Parathyroid adenoma (tissue), 2 donors: Measurements from ENCODE around the gene GLOD4.
"Not testable (repeated sequence)": the region's sequence is repeated elsewhere in the genome, so short reads cannot be mapped to it uniquely, and the experiment has no call there.

ENCODE experiments used
- H2AFZ ChIP-seq: fragments of 300-600 bp; sonication (generic); one replicate; pipeline ENCODE4 v1.7.0; 2017; ENCODE audit warnings: antibody characterized with exemption, mild to moderate bottlenecking
- H3K27ac ChIP-seq: fragments of 300-600 bp; sonication (generic); one replicate; pipeline ENCODE4 v1.7.0; 2017
- H3K27me3 ChIP-seq: fragments of 300-600 bp; sonication (generic); one replicate; pipeline ENCODE4 v1.7.0; 2017; ENCODE audit warnings: low read length; ENCODE audit not compliant: control insufficient read depth, insufficient read depth
- H3K36me3 ChIP-seq: fragments of 300-600 bp; sonication (generic); one replicate; pipeline ENCODE4 v1.7.0; 2017; ENCODE audit warnings: low read length; ENCODE audit not compliant: control insufficient read depth, insufficient read depth
- H3K4me1 ChIP-seq: fragments of 300-600 bp; sonication (generic); one replicate; pipeline ENCODE4 v1.7.0; 2017; ENCODE audit warnings: control low read depth
- H3K4me2 ChIP-seq: fragments of 300-600 bp; sonication (generic); one replicate; pipeline ENCODE4 v1.7.0; 2017; ENCODE audit warnings: low read length
- H3K4me3 ChIP-seq: fragments of 300-600 bp; sonication (generic); one replicate; pipeline ENCODE4 v1.7.0; 2017; ENCODE audit warnings: low read depth, low read length
- H3K79me2 ChIP-seq: fragments of 300-600 bp; sonication (generic); one replicate; pipeline ENCODE4 v1.7.0; 2017; ENCODE audit warnings: control low read depth
- H3K9ac ChIP-seq: fragments of 300-600 bp; sonication (generic); one replicate; pipeline ENCODE4 v1.7.0; 2017; ENCODE audit warnings: mild to moderate bottlenecking
- H3K9me3 ChIP-seq: fragments of 300-600 bp; sonication (generic); one replicate; pipeline ENCODE4 v1.7.0; 2017; ENCODE audit warnings: low read length; ENCODE audit not compliant: control insufficient read depth
- TF ChIP-seq, protein P1 (sequence below): fragments of 300-600 bp; sonication (generic); IDR thresholded peaks from one replicate; pipeline ENCODE4 v1.7.0; 2017; ENCODE audit warnings: antibody characterized with exemption, mild to moderate bottlenecking
- donor health status: primary hyperparathyroidism.

GLOD4 gene

DNA sequence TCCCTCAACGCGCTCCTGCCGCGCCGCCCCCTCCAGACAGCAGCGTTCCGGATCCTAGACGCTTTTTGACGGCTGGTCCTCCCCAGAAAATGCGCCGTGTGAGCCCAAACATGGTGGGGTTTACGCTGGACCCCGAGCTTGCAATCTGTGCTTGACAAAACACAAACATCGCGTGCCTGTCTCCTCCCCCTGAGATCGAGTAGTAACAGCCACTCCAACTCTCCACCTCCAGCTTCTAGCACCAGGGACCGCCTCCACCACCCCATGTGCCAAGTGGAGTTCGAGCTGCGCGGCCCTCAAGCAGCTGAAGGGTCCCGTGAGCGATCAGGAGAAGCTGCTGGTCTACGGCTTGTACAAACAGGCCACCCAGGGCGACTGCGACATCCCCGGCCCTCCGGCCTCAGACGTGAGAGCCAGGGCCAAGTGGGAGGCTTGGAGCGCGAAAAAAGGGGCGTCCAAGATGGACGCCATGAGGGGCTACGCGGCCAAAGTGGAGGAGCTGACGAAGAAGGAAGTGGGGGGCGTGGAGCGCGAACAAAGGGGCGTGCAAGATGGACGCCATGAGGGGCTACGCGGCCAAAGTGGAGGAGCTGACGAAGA is 29.4 kb downstream of the GLOD4 start:
- Histone ChIP-seq H3K9ac (peak overlapping the region; percentile 59), H3K4me1 (peaks cover 5% of the 10 kb centered on the region), H3K27ac (peak overlapping the region; percentile 18), H3K4me2 (peak overlapping the region; percentile 99), H3K36me3 (no peaks in the 10 kb centered on the region), H3K9me3 (no peaks in the 10 kb centered on the region), H3K4me3 (peak overlapping the region; percentile 73), H3K27me3 (no peaks in the 10 kb centered on the region), H2AFZ (peak overlapping the region; percentile 97), H3K79me2 (peaks cover 4% of the 10 kb centered on the region)
- TF ChIP-seq, protein P1, sequence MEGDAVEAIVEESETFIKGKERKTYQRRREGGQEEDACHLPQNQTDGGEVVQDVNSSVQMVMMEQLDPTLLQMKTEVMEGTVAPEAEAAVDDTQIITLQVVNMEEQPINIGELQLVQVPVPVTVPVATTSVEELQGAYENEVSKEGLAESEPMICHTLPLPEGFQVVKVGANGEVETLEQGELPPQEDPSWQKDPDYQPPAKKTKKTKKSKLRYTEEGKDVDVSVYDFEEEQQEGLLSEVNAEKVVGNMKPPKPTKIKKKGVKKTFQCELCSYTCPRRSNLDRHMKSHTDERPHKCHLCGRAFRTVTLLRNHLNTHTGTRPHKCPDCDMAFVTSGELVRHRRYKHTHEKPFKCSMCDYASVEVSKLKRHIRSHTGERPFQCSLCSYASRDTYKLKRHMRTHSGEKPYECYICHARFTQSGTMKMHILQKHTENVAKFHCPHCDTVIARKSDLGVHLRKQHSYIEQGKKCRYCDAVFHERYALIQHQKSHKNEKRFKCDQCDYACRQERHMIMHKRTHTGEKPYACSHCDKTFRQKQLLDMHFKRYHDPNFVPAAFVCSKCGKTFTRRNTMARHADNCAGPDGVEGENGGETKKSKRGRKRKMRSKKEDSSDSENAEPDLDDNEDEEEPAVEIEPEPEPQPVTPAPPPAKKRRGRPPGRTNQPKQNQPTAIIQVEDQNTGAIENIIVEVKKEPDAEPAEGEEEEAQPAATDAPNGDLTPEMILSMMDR: no peak

DNA sequence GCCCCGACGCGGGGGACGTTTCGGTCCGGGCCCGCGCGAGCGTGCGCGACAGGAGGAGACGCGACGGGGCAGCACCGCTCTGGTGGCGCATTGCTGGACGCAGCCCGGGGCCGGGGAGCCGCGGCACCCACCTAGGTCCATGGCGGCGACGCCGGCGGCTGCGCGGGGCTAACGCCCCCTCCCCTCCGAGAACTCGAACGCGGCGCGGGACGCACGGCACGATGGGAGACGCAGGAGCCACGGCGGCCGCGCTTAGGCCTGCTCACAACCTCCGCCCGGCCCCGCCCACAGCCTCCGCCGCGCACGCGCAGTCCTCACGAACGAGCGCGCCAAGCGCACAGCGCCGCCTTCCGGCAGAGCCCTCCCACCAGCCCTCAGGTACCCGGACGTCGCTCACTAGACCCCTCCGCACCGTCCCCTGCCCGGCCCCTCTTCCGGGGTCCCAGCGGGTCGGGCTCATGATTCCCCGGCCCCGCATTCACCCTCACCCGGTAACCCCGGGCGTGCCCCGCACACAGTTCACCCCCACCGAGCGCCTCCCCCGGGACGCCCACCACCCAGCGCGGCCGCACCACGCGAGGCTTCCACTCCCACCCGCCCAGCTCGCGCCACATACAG is 30.0 kb downstream of the GLOD4 start, which contains the start of gene GEMIN4:
TSS of gene GEMIN4 (minus strand) at position 263 of the 618 bp plus-strand sequence. CDS start at position 141, 122 bp downstream.
- Histone ChIP-seq H3K9ac (peak within 1 kb of the TSS; percentile 59), H3K4me2 (peak within 1 kb of the TSS; percentile 99), H3K4me1 (peaks cover 5% of the 10 kb centered on the region), H3K27ac (peak within 1 kb of the TSS; percentile 18), H3K36me3 (no peaks in the 10 kb centered on the region), H3K27me3 (no peaks in the 10 kb centered on the region), H3K4me3 (peak within 1 kb of the TSS; percentile 73), H3K79me2 (peaks cover 4% of the 10 kb centered on the region), H3K9me3 (no peaks in the 10 kb centered on the region), H2AFZ (peak within 1 kb of the TSS; percentile 97)
- TF ChIP-seq, protein P1: peak; percentile 97

DNA sequence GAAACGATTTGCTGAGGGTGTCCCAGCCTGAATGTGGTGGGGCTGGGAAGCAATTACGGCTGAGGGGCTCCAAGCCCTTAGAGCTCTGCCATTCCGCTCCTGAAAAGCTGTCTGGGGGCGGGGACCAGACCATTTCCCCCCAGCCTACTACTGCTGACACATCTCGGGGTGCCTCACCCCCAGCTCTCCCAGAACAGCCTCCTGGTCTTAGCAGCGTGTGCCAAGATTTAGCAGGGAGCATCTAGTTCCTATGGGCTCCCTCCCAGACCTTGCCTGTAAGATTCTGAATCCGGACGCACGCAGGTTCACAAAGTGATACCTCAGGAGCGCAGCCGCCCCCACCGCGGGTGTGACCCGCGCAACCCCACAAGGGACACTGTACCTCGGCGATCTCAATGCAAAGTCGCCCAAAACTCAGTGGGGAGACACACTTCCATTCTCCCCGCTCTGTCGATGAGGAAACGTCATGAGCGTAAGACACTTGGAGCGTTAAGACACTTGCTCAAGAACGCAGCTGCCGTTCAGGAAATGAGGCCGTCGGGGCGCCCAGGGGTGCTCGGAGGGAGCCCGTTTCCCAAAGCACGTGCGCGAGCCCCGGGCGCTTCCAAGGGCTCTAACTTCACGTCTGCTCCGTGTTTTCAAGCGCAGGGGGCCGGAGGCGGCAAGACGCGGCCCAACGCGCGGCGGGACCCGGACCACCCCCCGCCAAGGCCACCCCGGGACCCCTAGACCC is 30.6 kb downstream of the GLOD4 start:
- Histone ChIP-seq H3K9ac (peak overlapping the region; percentile 59), H3K4me3 (peak overlapping the region; percentile 73), H3K4me1 (peaks cover 5% of the 10 kb centered on the region), H3K27ac (no peak overlapping the region), H3K9me3 (no peaks in the 10 kb centered on the region), H2AFZ (peak overlapping the region; percentile 97), H3K36me3 (no peaks in the 10 kb centered on the region), H3K4me2 (peak overlapping the region; percentile 99), H3K79me2 (peaks cover 4% of the 10 kb centered on the region), H3K27me3 (no peaks in the 10 kb centered on the region)
- TF ChIP-seq, protein P1: no peak

DNA sequence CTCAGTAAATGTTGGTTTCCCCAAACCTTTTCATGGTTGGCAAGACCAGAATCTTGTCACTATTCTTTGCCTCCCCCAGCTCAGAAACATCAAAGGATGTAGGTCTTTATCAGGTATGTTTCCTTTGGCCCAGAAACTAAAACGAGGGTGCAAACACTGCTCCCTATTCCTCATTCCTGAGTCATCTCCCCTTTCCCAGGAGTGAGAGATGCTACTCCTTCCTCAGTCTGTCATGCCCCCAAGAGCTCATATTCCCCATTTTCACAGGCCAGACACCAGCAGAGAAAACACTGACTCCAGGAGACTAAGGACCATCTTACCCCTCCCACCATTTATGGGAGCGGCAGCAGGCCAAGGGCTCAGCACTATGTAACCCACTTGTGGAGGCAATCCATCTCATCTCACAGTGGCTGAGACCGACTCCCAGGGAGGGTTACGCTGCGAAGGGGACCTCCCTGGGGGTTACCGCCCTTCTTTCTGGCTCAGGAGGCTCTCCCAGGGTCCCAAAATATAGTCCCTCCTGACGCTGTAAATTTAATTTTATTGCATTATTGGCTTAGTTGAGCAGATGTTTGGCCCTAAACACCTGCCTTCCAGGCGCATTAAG is 31.5 kb downstream of the GLOD4 start:
- no peaks in the 10 kb centered on the region for H3K27me3 ChIP-seq
- TF ChIP-seq, protein P1: no peak
- H3K79me2 ChIP-seq: peaks cover 4% of the 10 kb centered on the region
- no peak overlapping the region for H3K27ac ChIP-seq
- H3K4me1 ChIP-seq: peaks cover 5% of the 10 kb centered on the region
- H3K4me3 ChIP-seq: no peak overlapping the region
- H3K9ac ChIP-seq: no peak overlapping the region
- H3K4me2 ChIP-seq: peak overlapping the region; percentile 99
- no peak overlapping the region for H2AFZ ChIP-seq
- H3K9me3 ChIP-seq: no peaks in the 10 kb centered on the region
- no peaks in the 10 kb centered on the region for H3K36me3 ChIP-seq

DNA sequence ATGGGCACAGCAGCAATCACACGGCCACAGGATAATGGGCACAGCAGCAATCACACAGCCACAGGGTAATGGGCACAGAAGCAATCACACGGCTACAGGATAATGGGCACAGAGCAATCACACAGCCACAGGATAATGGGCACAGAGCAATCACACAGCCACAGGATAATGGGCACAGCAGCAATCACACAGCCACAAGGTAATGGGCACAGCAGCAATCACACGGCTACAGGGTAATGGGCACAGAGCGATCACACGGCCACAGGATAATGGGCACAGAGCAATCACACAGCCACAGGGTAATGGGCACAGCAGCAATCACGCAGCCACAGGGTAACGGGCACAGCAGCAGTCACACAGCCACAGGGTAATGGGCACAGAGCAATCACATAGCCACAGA is 32.7 kb downstream of the GLOD4 start:
- not testable (repeated sequence) for H3K4me3 ChIP-seq, H3K27me3 ChIP-seq, H3K4me2 ChIP-seq, H2AFZ ChIP-seq, H3K27ac ChIP-seq, H3K9me3 ChIP-seq, H3K9ac ChIP-seq, H3K4me1 ChIP-seq, H3K79me2 ChIP-seq, H3K36me3 ChIP-seq

DNA sequence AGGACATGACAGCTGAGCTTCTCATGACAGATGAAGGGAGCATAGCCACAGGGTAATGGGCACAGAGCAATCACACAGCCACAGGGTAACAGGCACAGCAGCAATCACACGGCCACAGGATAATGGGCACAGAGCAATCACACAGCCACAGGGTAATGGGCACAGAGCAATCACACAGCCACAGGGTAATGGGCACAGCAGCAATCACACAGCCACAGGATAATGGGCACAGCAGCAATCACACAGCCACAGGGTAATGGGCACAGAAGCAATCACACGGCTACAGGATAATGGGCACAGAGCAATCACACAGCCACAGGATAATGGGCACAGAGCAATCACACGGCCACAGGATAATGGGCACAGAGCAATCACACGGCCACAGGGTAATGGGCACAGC is 33.5 kb downstream of the GLOD4 start:
- not testable (repeated sequence) for H3K4me1 ChIP-seq, H3K79me2 ChIP-seq, H3K27ac ChIP-seq, H3K4me3 ChIP-seq, H3K9ac ChIP-seq, H3K27me3 ChIP-seq, H3K9me3 ChIP-seq, H3K4me2 ChIP-seq, H2AFZ ChIP-seq, H3K36me3 ChIP-seq
